ENCODE data around the gene DIP2C.
"Not testable (repeated sequence)": the region's sequence is repeated elsewhere in the genome, so short reads cannot be mapped to it uniquely, and the experiment has no call there.

The DIP2C gene

DNA sequence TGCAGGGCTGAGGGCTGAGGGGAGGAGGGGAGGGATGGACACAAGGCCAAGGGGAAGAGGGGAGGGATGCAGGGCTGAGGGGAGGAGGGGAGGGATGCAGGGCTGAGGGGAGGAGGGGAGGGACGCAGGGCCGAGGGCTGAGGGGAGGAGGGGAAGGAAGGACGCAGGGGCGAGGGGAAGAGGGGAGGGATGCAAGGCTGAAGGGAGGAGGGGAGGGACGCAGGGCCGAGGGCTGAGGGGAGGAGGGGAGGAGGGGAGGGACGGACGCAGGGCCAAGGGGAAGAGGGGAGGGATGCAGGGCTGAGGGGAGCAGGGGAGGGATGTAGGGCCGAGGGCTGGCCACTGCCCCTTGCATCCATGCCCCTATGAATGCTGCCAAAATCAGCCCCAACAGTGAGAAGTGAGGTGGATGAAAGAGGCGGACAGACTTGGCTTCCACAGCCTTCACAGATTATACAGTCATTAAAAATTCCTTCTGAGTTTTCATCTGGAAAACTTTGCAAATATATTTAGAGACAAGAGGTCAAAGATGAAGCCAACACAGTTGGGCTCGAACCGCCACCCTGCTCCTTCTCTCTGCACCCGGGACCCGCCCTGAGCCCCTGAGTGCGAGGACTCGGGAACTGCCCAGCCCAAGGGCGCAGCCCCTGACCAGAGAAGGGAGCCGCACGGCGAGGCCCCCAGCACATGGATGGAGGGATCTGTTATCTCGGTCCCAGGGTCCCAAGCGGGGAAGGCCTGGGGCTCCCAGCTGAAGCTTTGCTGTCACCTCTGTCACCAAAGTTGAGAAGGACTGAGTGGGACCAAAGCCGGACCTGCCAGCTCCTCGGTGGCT is 65.8 kb downstream of the DIP2C start:
- no peak for DNase-seq

DNA sequence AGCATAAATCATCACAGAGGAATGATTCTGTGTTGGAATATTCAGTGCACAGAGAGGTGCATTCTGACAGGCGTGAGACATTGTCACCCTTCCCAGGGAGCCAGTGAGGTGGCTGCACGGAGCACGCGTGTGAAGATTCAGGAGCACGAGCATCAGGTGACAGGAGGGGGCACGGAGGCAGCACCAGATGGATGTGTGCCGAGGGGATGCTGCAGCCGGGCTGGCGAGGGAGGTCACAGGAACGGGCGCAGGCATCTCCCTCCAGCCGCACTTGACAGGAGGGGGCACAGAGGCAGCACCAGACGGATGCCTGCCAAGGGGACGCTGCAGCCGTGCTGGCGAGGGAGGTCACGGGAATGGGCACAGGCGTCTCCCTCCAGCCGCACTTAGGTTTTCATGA is 66.5 kb downstream of the DIP2C start:
- no peak for DNase-seq

DNA sequence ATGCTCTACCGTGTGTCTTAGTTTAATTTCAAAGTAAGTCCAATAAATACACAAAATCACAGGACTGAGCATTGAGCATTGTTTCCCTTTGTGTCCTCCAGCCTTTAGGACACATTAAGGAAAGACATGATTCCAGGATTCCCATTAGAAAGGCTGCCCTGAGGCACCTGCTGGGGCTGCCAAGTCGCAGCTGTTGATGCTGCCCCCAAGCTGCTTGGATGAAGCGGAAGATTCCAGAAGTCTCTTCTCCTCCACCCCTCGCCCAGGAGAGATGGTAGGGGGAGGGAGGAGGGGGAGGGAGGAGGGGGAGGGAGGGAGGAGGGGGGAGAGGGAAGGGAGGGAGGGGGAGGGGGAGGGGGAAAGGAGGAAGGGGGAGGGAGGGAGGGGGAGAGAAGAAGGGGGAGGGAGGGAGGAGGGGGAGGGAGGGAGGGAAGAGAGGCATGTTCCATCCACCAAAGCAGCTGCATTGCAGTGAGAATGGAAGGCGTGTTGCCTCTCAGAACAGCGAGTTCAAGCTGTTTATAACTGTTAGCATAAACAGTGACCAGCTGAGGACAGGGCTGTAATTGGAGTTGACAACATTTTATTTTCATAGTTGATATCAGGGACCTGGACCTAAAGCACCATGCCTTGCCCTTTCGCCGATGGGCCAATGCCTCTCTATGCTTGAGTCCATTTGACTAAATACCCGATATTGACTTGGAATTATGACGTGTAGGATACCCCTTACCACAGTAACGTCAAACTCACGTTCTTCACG is 67.3 kb downstream of the DIP2C start:
- no peak for DNase-seq

DNA sequence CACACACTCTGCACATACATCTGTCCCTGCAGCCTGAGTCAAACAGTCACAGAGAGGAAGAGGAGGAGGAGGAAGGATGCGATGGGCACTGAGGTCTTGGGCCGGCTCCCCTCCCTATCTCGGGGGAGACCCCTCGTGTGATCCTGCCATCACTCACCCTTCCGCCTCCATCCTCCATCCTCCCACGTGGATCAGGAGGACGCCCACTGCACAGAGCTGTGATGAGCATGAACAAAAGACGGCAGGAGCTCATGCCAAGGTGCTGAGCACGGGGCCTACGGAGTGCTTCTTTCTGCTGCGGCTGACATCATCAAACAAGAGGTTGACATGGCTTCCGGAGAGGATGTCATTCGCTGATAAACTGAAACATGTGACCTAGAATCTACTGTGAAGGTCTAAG is 68.0 kb downstream of the DIP2C start:
- no peak for DNase-seq

DNA sequence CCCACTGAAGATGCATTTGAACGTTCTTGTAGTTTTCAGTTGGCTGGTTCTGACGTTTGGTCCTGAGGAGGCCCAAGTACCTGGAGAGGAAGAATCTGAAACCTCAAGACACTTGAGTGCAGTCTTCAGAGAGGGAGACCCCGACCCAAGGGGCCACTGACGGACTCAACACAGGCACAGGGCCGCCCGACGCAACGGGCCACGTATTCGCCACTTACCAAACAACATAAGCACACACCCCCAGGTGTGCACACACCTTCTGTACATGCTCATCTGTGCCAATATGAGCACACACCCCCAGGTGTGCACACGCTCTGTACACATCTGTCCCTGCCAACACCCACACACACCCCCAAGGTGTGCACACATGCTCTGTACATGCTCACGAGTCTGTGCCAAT is 68.5 kb downstream of the DIP2C start:
- DNase-seq, result no peak

DNA sequence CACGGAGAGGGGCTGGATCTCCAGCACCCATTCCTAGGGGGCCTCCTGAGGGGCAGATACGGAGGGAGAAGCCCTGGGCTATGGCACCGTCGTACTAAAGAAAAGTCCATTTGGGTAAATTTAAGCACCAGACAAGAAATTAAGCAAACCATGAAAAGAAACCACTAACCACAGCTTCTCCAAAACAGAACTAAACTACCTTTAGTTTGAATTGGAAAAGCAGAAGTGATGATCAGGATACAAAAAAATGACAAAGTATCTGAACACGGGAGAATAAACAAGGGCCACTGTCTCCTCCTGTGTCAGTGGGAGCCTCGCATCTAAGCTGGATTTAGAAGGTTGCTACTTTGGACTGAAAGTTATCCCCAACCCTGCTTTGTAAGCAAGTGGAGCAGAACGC is 69.1 kb downstream of the DIP2C start:
- no peak for DNase-seq

DNA sequence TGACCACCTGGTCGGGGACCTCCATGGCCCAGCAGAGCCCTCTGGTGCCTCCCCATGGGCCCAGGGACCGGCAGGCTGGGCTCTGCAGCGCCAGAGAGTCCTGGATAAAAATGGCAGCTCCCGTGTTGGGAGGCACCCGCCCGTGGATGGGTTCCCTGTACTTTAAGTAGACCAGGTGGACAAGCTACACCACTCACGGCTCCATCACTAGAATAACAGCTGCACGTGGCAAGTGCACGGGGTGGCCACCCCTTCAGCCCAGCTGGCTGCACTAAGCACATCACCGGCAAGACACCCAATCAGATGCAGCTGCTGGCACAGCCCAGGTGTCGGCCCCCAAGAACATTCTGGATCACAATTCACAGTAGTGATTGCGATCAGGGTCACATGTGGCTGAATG is 69.8 kb downstream of the DIP2C start:
- DNase-seq, result no peak

DNA sequence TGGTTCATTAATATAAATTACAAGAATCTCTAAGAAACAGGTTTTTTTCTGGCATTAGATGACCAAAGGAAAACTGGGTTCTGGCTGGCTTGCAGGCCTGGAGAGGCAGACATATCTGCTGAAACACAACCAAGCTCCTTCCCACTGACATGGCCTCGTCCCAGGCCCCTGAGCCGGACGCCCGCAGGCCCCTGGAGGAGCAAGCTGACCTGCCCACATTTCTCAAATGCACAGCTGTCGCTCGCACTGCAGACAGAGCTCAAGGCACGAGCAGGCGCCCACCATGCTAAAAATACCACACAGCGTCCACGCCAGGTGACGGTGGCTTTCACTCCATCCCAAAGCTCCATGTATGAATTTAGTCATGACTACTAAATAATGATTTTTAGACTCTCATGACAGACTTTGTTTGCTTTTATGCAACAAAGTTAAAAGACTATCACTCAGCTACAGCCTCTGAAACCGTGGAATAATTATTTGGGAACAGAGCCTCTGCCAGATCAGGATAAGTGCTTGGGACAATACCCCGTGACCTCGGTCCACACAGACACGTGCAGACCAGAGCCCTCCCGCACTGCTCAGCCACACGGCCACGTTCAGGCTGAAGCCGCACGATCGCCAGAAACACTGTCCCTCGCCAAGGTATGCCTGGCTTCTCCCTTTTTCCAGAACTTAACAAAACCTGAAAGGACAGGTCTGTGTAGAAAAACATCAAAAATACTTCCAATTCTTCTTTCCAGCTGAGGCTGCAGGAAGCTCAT is 71.1 kb downstream of the DIP2C start:
- no peak for DNase-seq

DNA sequence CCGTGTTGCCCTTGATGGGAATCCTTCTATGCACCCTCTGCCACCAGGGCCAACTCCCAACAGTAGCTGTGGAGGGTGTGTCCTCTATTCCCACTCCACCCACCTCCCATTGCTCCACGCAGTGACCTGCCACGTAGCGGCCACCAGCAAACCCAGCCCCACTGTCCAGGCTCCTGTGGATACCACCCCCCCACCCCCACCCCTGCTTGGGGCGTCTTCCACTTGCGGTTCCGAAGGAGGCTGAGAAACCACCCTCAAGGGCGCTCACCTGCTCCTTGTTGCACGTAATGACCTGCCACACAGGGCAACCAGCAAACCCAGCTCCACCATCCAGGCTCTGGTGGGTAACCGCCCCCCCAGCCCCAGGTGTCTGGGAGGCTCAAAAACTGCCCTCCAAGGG is 72.0 kb downstream of the DIP2C start:
- DNase-seq, result no peak

DNA sequence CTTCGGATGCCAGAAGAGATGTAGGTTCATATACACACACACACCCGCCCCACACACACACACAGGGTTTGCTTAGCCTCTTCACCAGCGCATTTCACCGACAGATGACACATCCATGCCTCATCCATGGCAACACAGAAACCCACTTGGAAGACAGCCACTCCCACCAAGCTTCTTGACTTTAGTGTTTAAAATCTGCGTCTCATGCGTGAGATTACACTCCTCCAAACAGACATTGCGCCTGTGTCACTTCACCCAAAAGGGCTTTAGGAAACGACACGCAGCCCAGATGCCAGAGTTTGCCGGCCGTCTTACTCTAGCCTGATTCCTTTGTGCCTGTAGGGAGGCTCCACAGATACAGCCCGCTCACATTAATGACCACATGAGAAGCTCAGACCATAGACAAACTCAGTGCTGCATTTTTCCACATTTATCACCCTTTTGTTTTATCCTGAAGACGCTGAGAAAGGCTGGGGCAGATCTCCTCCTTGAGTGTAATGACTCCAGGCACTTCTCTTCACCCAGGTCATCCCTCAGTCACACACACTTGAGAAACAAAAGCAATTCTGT is 73.8 kb downstream of the DIP2C start:
- DNase-seq, result no peak

DNA sequence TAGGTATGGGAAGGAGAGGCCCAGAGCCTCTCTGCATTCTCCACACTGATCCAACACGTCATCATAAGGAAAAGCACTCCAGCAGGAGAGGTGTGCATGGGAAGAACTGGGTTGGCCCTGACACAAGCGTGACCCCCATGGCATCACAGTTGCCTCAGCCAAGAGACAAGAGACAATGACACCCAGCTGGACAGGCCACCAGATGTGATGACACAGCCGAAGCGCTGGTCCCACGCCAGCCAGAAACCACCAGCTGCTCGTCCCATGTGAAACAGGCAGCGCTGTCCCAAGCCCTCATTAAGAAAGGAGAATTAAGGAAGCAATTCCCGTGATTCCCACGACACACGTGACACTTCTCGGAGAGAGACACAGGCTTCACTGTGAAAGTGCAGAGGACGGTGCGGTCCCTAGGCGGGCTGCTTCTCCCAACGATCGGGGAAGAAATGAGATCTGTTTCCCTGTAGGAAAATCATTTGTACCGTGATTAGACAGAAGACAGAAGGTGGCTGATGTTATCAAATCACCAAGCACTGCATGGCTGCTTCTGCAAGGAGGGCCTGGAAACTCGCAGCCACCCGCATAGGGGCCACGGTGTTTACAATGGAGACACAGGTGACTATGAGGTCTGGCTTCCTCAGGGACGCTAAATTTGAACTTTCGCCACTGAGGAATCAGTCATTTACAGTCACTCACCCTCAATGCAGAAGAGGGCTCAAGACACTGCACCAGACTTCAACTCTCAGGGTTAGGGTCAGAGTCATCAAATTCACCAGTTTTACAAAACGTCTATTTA is 74.5 kb downstream of the DIP2C start:
- no peak for DNase-seq

DNA sequence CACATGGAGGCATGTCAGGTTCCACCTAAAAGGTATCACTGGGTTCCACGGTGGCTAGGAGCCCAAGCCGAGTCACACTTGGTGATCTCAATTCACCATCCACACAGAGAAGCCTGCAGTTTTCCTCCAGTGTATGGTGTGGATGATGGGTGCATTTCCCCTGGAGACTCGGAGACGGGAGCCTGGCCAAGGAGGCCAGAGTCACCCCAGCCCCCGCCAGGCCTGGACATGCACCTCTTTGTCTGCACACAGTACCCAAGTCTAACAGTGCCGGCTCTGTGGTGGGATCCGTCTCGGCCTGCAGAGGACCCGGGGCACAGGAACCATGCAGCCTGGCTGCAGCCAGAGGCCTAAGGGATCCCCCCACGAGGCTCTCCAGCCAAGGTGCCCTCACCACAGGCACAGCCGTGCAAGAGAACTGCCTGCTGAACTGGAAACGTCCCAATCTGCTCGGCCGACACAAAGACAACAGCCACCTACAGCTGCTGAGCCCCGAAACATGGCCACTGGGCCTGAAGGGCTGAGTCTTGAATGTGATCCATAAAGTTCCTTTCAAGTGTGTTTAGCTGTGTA is 75.2 kb downstream of the DIP2C start:
- no peak for DNase-seq

DNA sequence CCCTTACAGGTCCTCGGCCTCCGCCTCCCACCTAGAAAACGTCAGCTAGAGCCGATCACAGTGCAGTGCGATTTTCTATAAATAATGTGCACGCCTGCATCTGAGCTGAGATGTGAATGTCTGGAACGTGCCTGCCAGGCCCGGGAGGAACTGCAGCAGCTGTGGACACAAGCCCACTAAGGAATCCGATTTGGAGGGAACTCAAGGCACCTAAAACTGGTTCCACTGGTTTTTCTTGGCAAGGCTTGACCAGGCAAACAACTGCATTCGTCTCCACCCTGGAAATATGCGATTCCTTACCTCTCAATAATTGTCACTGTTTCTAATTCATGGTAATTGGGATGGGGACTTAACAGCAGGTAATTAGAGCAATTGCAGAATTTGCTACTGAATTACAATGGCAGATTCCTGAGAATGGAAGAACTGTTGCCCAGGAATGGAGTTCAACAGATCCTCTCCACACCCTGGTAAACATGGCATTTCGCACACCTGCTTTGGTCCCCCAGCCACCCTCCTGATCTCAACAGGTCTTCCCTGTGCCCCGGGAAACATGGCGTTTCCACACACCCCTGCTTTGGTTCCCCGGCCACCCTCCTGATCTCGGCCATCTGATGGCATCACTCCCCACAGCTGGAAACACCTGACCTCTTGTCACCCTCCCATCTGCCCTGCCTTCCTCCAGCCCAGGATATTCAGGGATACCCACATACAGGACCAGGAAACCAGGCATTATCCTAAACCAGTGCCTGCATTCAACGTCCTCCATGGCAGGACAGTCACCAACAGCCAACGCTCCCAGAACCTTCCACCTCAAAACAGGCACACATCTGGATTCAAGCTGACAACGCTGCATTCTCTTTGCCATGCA is 76.0 kb downstream of the DIP2C start:
- DNase-seq, result no peak

DNA sequence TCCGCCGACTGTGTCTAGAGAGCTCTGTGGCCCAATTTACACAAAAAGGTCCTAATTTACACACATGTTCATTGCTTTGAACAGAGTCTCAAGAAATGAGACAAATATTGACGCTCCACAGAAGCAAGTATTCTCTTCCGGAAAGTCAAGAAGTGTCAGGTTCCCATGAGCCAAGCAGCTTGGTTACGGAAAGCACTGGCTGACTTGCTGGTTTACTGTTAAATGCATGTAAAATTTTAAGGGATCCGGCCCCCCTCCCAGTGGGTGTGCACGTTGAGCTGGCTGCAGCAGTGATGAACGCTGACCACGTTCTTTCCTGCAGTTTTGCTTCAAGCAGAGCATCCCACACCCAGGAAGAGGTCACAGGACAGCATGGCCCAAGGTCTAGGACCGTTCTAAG is 76.8 kb downstream of the DIP2C start:
- no peak for DNase-seq

DNA sequence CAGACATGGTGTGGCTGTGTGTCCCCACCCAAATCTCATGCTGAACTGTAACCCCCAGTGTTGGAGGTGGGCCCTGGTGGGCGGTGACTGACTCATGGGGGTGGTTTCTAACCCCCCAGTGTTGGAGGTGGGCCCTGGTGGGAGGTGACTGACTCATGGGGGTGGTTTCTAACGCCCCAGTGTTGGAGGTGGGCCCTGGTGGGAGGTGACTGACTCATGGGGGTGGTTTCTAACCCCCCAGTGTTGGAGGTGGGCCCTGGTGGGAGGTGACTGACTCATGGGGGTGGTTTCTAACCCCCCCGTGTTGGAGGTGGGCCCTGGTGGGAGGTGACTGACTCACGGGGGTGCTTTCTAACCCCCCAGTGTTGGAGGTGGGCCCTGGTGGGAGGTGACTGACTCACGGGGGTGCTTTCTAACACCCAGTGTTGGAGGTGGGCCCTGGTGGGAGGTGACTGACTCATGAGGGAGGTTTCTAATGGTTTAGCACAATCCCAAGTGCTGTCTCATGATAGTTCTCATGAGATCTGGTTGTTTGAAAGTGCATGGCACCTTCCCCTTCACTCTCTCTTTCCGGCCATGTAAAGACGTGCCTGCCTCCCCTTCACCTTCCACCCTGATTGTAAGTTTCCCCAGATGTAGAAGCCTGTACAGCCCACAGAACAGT is 78.7 kb downstream of the DIP2C start:
- not testable (repeated sequence) for DNase-seq

DNA sequence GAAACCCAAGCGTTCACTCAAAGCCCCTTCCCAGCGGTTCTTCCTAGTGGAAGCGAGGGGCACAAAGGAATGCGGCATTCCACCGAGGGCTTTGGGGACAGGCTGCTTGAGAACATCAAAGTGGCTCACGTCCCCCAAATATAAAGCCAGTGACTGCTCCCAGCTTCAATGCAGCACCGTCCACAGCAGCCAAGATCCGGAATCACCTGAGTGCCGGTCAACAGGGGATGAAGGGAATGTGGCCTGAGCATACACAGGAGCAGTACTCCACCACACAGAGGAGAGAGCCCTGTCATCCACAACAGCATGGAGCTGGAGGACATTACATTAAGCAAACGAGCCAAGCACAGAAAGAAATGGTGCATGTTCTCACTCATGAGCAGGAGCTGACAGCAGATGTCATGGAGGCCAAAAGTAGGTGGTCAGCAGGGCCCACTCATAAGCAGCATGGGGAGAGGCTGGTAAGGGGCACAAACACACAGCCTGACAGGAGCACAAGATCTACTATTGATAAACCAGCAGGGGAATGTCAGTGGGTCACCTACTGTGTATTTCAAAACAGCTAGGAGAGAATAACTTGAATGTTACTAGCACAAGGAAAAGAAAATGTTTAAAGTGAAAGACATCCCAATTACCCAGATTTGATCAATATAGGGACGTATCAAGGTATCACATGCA is 79.5 kb downstream of the DIP2C start:
- DNase-seq, result no peak

DNA sequence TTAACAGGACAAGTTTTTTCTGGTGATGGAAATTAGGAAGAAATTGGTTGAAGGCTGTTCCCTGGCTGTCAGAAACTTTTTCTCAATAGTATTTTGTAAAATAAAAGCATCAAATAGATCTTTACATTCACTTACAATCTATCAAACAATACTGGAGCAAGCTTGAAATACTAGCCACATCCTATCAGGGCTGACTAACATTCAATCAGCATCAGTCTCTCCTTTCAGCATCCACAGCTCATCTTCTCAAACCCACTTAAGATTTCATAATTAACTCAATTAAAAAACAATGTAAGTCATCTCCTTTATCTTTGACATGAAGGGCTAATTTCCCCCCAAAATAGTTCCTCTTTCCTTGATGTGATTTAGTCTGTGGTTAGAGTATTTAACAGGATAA is 80.2 kb downstream of the DIP2C start:
- DNase-seq, result no peak

DNA sequence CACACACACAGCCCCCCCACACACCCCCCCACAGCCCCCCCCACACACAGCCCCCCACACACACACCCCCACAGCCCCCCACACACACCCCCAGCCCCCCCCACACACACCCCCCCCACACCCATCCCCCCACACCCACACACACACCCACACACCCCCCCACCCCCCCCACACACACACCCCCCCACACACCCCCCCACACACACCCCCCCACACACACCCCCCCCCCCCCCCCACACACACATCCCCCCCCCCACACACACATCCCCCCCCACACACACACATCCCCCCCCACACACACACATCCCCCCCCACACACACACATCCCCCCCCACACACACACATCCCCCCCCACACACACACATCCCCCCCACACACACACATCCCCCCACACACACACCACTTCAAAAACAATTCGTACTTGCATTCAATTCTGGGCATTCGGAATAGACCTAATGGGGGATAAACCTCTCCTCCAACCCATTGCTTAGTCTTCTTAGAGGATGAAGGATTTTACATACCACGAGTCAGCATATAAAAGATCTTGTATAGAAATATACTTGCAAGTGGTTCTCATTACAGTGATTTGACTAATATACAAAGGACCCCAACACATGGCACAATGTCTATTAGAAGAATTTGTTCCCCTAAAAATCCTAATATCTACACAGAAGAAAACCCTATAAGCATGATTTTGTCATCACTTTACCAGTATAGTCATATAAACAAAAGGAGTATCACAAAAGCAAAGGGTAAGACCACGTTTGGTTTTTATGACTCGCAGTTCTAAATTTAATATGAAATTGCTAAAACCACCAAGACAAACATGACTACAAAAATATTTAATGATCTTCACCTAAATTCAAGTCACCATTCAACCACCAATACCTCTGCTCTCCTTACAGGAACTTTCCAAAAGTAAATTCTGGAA is 80.9 kb downstream of the DIP2C start:
- DNase-seq, result no peak
